Measurements from ENCODE around the gene PRSS57. TPM values are rescaled to one million over a fixed set of nuclear protein-coding genes. Genes with fewer than 3 reads are reported as not detected.

The PRSS57 gene
- total and polyA plus RNA-seq, 2 donors (not counting 1 experiment from before 2014, with no cell fraction given), result not detected

GRCh38 chr19:642767-643727 is 52.2 kb downstream of the PRSS57 start:
- H3K79me2 ChIP-seq (ENCODE audit: control insufficient read depth, insufficient read depth, low read length), result no peaks in the 10 kb centered on the region
- CTCF ChIA-PET, result no interaction called here
- Mint-ChIP-seq H3K9me3 (ENCODE audit: insufficient read depth) (no peaks in the 10 kb centered on the region), H3K4me1 (peaks cover 16% of the 10 kb centered on the region), H3K27me3 (no peaks in the 10 kb centered on the region), H3K4me3 (no peak overlapping the region), H3K27ac (peak overlapping the region; percentile 26)
- H3K4me2 ChIP-seq (replicated peaks; ENCODE audit: low read depth, low read length, poor library complexity, severe bottlenecking), result no peak overlapping the region
- intact Hi-C loops (cut with micrococcal nuclease), result no loop called here
- H3K4me3 ChIP-seq (ENCODE audit: control extremely low read depth in 1 of 5, extremely low read depth in 1 of 5, insufficient read depth in 1 of 5, low read depth in 2 of 5, low read length in 4 of 5), result no peak overlapping the region
- peaks cover 12 to 24% of the 10 kb centered on the region in 2 donors for H3K4me1 ChIP-seq (ENCODE audit: control insufficient read depth in 2 of 2, insufficient read depth in 2 of 2, low read length in 2 of 2)
- H4K20me1 ChIP-seq (ENCODE audit: control insufficient read depth, insufficient read depth, low read length, poor library complexity, severe bottlenecking), result peaks cover 48% of the 10 kb centered on the region
- ATAC-seq (ENCODE audit: low read depth), result no peak
- POLR2A ChIA-PET, result no interaction called here
- TF ChIP-seq EZH2 (IDR thresholded peaks at IDR 0.05; ENCODE audit: borderline replicate concordance, insufficient read depth, low read depth, low read length, poor library complexity, severe bottlenecking), result no peak
- TF ChIP-seq, protein P1, sequence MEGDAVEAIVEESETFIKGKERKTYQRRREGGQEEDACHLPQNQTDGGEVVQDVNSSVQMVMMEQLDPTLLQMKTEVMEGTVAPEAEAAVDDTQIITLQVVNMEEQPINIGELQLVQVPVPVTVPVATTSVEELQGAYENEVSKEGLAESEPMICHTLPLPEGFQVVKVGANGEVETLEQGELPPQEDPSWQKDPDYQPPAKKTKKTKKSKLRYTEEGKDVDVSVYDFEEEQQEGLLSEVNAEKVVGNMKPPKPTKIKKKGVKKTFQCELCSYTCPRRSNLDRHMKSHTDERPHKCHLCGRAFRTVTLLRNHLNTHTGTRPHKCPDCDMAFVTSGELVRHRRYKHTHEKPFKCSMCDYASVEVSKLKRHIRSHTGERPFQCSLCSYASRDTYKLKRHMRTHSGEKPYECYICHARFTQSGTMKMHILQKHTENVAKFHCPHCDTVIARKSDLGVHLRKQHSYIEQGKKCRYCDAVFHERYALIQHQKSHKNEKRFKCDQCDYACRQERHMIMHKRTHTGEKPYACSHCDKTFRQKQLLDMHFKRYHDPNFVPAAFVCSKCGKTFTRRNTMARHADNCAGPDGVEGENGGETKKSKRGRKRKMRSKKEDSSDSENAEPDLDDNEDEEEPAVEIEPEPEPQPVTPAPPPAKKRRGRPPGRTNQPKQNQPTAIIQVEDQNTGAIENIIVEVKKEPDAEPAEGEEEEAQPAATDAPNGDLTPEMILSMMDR (IDR thresholded peaks at IDR 0.05), result no peak
- no peak overlapping the region for H3K9ac ChIP-seq (ENCODE audit: low read length)
- H3K27me3 ChIP-seq (replicated peaks in 1 of 4; ENCODE audit: control extremely low read depth in 1 of 4, control insufficient read depth in 3 of 4, insufficient read depth in 4 of 4, low read length in 3 of 4), result no peaks in the 10 kb centered on the region
- peaks cover 0 to 21% of the 10 kb centered on the region in 2 experiments for H3K36me3 ChIP-seq (replicated peaks in 1 of 2; ENCODE audit: control extremely low read depth in 1 of 2, control insufficient read depth in 1 of 2, extremely low read depth in 1 of 2, insufficient read depth in 2 of 2, low read length in 1 of 2)
- DNase-seq, result no peak
- H3K27ac ChIP-seq (ENCODE audit: low read length in 2 of 2), result no peak overlapping the region
- peaks cover 0 to 6% (median 0%) of the 10 kb centered on the region in 3 donors for H3K9me3 ChIP-seq (ENCODE audit: control extremely low read depth in 1 of 3, control insufficient read depth in 2 of 3, insufficient read depth in 1 of 3, low read length in 2 of 3)
- H2AFZ ChIP-seq (ENCODE audit: insufficient read depth, low read depth, low read length, poor library complexity, severe bottlenecking), result no peak overlapping the region
- 85% methylated on average over 70 of the region's 70 CpGs for WGBS (ENCODE audit: insufficient coverage)

- POLR2A ChIA-PET, result interaction anchor here (1.3 kb wide), 1 partner anchor 14 kb away, joined by 3 read pairs; no protein-coding TSS in a partner anchor
Observed at GRCh38 chr19:641702-642101, 53.5 kb downstream of the PRSS57 start.

More at GRCh38 chr19:641702-642101, 53.5 kb downstream of the PRSS57 start:
- ATAC-seq (ENCODE audit: low read depth), result no peak
- DNase-seq, result no peak
- Mint-ChIP-seq H3K27ac (peak overlapping the region; percentile 41), H3K9me3 (ENCODE audit: insufficient read depth) (no peaks in the 10 kb centered on the region), H3K4me3 (peak overlapping the region; percentile 47), H3K4me1 (peaks cover 25% of the 10 kb centered on the region), H3K27me3 (no peaks in the 10 kb centered on the region)
- Histone ChIP-seq H3K4me3 (ENCODE audit: control extremely low read depth in 1 of 5, extremely low read depth in 1 of 5, insufficient read depth in 1 of 5, low read depth in 2 of 5, low read length in 4 of 5) (no peak overlapping the region), H3K36me3 (replicated peaks in 1 of 2; ENCODE audit: control extremely low read depth in 1 of 2, control insufficient read depth in 1 of 2, extremely low read depth in 1 of 2, insufficient read depth in 2 of 2, low read length in 1 of 2) (peaks cover 0 to 10% of the 10 kb centered on the region in 2 experiments), H3K4me1 (ENCODE audit: control insufficient read depth in 2 of 2, insufficient read depth in 2 of 2, low read length in 2 of 2) (peaks cover 12 to 35% of the 10 kb centered on the region in 2 donors), H3K4me2 (replicated peaks; ENCODE audit: low read depth, low read length, poor library complexity, severe bottlenecking) (no peak overlapping the region), H3K9ac (ENCODE audit: low read length) (no peak overlapping the region), H3K79me2 (ENCODE audit: control insufficient read depth, insufficient read depth, low read length) (no peaks in the 10 kb centered on the region), H4K20me1 (ENCODE audit: control insufficient read depth, insufficient read depth, low read length, poor library complexity, severe bottlenecking) (peaks cover 35% of the 10 kb centered on the region), H3K27ac (ENCODE audit: low read length in 2 of 2) (no peak overlapping the region), H3K27me3 (replicated peaks in 1 of 4; ENCODE audit: control extremely low read depth in 1 of 4, control insufficient read depth in 3 of 4, insufficient read depth in 4 of 4, low read length in 3 of 4) (peaks cover 0 to 2% (median 0%) of the 10 kb centered on the region in 4 experiments), H2AFZ (ENCODE audit: insufficient read depth, low read depth, low read length, poor library complexity, severe bottlenecking) (no peak overlapping the region), H3K9me3 (ENCODE audit: control extremely low read depth in 1 of 3, control insufficient read depth in 2 of 3, insufficient read depth in 1 of 3, low read length in 2 of 3) (peaks cover 0 to 6% (median 0%) of the 10 kb centered on the region in 3 donors)
- 81% methylated on average over 17 of the region's 17 CpGs for WGBS (ENCODE audit: insufficient coverage)
- intact Hi-C loops (cut with micrococcal nuclease), result no loop called here
- no peak for TF ChIP-seq EZH2 (IDR thresholded peaks at IDR 0.05; ENCODE audit: borderline replicate concordance, insufficient read depth, low read depth, low read length, poor library complexity, severe bottlenecking)
- TF ChIP-seq, protein P1 (IDR thresholded peaks at IDR 0.05), result no peak
- CTCF ChIA-PET, result no interaction called here

Data from B cell (primary cell).